HCT116 (cell line): Measurements from ENCODE around the gene OTULIN.

Source experiments
- CTCF ChIP-seq, 3 experiments: fragments of 200-600 bp in 1 of 3; sonication (generic) in 1 of 3; IDR thresholded peaks in 2 of 3; conservative IDR thresholded peaks in 1 of 3; 2 replicates each; pipeline ENCODE4 v1.5.1; 2012 to 2017; ENCODE audit warnings: low read depth in 2 of 3, low read length in 2 of 3, antibody characterized with exemption in 1 of 3, borderline replicate concordance in 1 of 3, control low read depth in 1 of 3, mild to moderate bottlenecking in 1 of 3, mixed read lengths in 1 of 3, mixed run types in 1 of 3, moderate library complexity in 1 of 3; ENCODE audit not compliant: insufficient read depth in 1 of 3
- POLR2AphosphoS5 ChIP-seq: IDR thresholded peaks from 2 replicates; pipeline ENCODE4 v1.6.1; 2011; ENCODE audit warnings: mild to moderate bottlenecking, low read depth, low read length, moderate library complexity
- RAD21 ChIP-seq: IDR thresholded peaks from 2 replicates; pipeline ENCODE4 v1.6.1; 2012; ENCODE audit warnings: low read depth, mild to moderate bottlenecking
- ZNF274 ChIP-seq: fragments of 200-500 bp; sonication (Bioruptor generic); IDR thresholded peaks from 2 replicates; pipeline ENCODE4 v1.6.1; 2014; ENCODE audit warnings: mild to moderate bottlenecking, low read depth, low read length, inconsistent platforms
- TF ChIP-seq, protein P1 (sequence below): IDR thresholded peaks from 2 replicates; pipeline ENCODE4 v1.6.1; 2012

DNA sequence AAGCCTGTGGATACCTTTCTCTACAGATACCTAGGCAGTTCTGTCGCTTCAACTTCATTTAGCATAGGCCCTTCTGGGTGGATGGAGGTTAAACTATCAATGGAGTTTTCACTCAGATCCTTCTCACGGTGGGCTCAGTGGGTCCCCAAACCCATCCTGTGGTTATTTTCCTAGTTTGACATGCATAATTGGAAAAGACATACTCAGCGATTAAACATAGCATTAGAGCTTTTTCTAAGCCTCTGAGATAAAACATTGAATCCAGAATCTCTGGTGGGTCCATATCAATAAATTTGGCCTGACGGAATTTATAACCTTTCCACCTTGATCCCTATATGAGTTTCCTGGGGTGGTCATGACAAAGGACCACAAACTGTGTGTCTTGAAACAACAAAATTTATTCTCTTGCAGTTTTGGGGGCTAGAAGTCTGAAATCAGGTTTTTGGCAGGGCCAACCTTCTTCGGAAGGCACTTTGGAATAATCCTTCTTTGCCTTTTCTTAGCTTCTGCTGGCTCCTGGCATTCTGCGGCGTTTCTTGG is 1.7 kb upstream of the OTULIN start:
- TF ChIP-seq ZNF274 (no peak), CTCF (IDR thresholded peaks at IDR 0.05 in 2 of 3, conservative IDR thresholded peaks at IDR 0.05 in 1 of 3; ENCODE audit: borderline replicate concordance in 1 of 3, insufficient read depth in 1 of 3, low read depth in 2 of 3, low read length in 2 of 3) (no peak), RAD21 (no peak), POLR2AphosphoS5 (no peak)
- TF ChIP-seq, protein P1, sequence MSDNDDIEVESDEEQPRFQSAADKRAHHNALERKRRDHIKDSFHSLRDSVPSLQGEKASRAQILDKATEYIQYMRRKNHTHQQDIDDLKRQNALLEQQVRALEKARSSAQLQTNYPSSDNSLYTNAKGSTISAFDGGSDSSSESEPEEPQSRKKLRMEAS: no peak
